ENCODE data around the gene GJA10. TPM values are rescaled to one million over a fixed set of nuclear protein-coding genes. Genes with fewer than 3 reads are reported as not detected.
"Not testable (repeated sequence)": the region's sequence is repeated elsewhere in the genome, so short reads cannot be mapped to it uniquely, and the experiment has no call there.

The GJA10 gene
- total RNA-seq (2014; rRNA removed; shearing (Covaris generic)) = not detected in 2 replicates
- polyA plus RNA-seq (2015; cell fraction: cytosol; rRNA removed) = not detected in 2 replicates
- not detected in 2 replicates for polyA plus RNA-seq (2015; cell fraction: nucleus; rRNA removed)

GRCh38 chr6:89894169-89894568, at the start of gene GJA10:
Gene GJA10 (plus strand): TSS chr6:89894469. CDS start chr6:89894469, 0 bp downstream.
- DNase-seq (ENCODE audit: low read depth, low spot score) = no peak
- in situ Hi-C loops (cut with HindIII; ENCODE audit: low pct_unique_long_range_greater_than_20kb, low sequenced_read_pairs) = no loop called here

- in situ Hi-C loops (cut with HindIII; ENCODE audit: low pct_unique_long_range_greater_than_20kb, low sequenced_read_pairs) = not testable (repeated sequence)
Observed at GRCh38 chr6:89847513-89847912, 46.8 kb upstream of the GJA10 start.

GRCh38 chr6:89853068-89853467, 41.2 kb upstream of the GJA10 start:
- no peak for DNase-seq (ENCODE audit: low read depth, low spot score)

More at GRCh38 chr6:89847513-89847912, 46.8 kb upstream of the GJA10 start:
- not testable (repeated sequence) for DNase-seq (ENCODE audit: low read depth, low spot score)

GRCh38 chr6:89858041-89858440, 36.2 kb upstream of the GJA10 start:
- no peak for DNase-seq (ENCODE audit: low read depth, low spot score)
- in situ Hi-C loops (cut with HindIII; ENCODE audit: low pct_unique_long_range_greater_than_20kb, low sequenced_read_pairs) = no loop called here

More at GRCh38 chr6:89853068-89853467, 41.2 kb upstream of the GJA10 start:
- in situ Hi-C loops (cut with HindIII; ENCODE audit: low pct_unique_long_range_greater_than_20kb, low sequenced_read_pairs) = no loop called here

- no peak for DNase-seq (ENCODE audit: low read depth, low spot score)
- in situ Hi-C loops (cut with HindIII; ENCODE audit: low pct_unique_long_range_greater_than_20kb, low sequenced_read_pairs) = no loop called here
Observed at GRCh38 chr6:89859744-89860143, 34.5 kb upstream of the GJA10 start.

GRCh38 chr6:89862273-89862672, 32.0 kb upstream of the GJA10 start:
- no peak for DNase-seq (ENCODE audit: low read depth, low spot score)
- in situ Hi-C loops (cut with HindIII; ENCODE audit: low pct_unique_long_range_greater_than_20kb, low sequenced_read_pairs) = no loop called here

- no peak for DNase-seq (ENCODE audit: low read depth, low spot score)
- in situ Hi-C loops (cut with HindIII; ENCODE audit: low pct_unique_long_range_greater_than_20kb, low sequenced_read_pairs) = no loop called here
Observed at GRCh38 chr6:89862698-89863097, 31.6 kb upstream of the GJA10 start.

GRCh38 chr6:89866024-89866678, 28.1 kb upstream of the GJA10 start:
- in situ Hi-C loops (cut with HindIII; ENCODE audit: low pct_unique_long_range_greater_than_20kb, low sequenced_read_pairs) = no loop called here
- DNase-seq (ENCODE audit: low read depth, low spot score) = no peak

- DNase-seq (ENCODE audit: low read depth, low spot score) = no peak
- in situ Hi-C loops (cut with HindIII; ENCODE audit: low pct_unique_long_range_greater_than_20kb, low sequenced_read_pairs) = no loop called here
Observed at GRCh38 chr6:89873721-89874120, 20.5 kb upstream of the GJA10 start.

- in situ Hi-C loops (cut with HindIII; ENCODE audit: low pct_unique_long_range_greater_than_20kb, low sequenced_read_pairs) = no loop called here
- DNase-seq (ENCODE audit: low read depth, low spot score) = no peak
Observed at GRCh38 chr6:89874438-89874837, 19.8 kb upstream of the GJA10 start.

- DNase-seq (ENCODE audit: low read depth, low spot score) = no peak
- in situ Hi-C loops (cut with HindIII; ENCODE audit: low pct_unique_long_range_greater_than_20kb, low sequenced_read_pairs) = no loop called here
Observed at GRCh38 chr6:89886378-89887120, 7.7 kb upstream of the GJA10 start.

- in situ Hi-C loops (cut with HindIII; ENCODE audit: low pct_unique_long_range_greater_than_20kb, low sequenced_read_pairs) = no loop called here
- no peak for DNase-seq (ENCODE audit: low read depth, low spot score)
Observed at GRCh38 chr6:89887452-89888137, 6.7 kb upstream of the GJA10 start.

GRCh38 chr6:89888138-89888514, 6.1 kb upstream of the GJA10 start:
- DNase-seq (ENCODE audit: low read depth, low spot score) = no peak
- in situ Hi-C loops (cut with HindIII; ENCODE audit: low pct_unique_long_range_greater_than_20kb, low sequenced_read_pairs) = no loop called here

GRCh38 chr6:89888871-89889270, 5.4 kb upstream of the GJA10 start:
- DNase-seq (ENCODE audit: low read depth, low spot score) = no peak
- in situ Hi-C loops (cut with HindIII; ENCODE audit: low pct_unique_long_range_greater_than_20kb, low sequenced_read_pairs) = no loop called here

GRCh38 chr6:89890845-89891528, 3.3 kb upstream of the GJA10 start:
- DNase-seq (ENCODE audit: low read depth, low spot score); in situ Hi-C loops (cut with HindIII; ENCODE audit: low pct_unique_long_range_greater_than_20kb, low sequenced_read_pairs): not testable (repeated sequence)

GRCh38 chr6:89892577-89892976, 1.7 kb upstream of the GJA10 start:
- in situ Hi-C loops (cut with HindIII; ENCODE audit: low pct_unique_long_range_greater_than_20kb, low sequenced_read_pairs); DNase-seq (ENCODE audit: low read depth, low spot score): not testable (repeated sequence)

- in situ Hi-C loops (cut with HindIII; ENCODE audit: low pct_unique_long_range_greater_than_20kb, low sequenced_read_pairs) = no loop called here
- DNase-seq (ENCODE audit: low read depth, low spot score) = peak; percentile 37
Observed at GRCh38 chr6:89895276-89895874, 1.1 kb downstream of the GJA10 start.
